CD4-positive, alpha-beta T cell treated with Interleukin-10 for 1 hour (primary cell): Measurements from ENCODE around the gene TRIM15.
"Not testable (repeated sequence)": the region's sequence is repeated elsewhere in the genome, so short reads cannot be mapped to it uniquely, and the experiment has no call there.

ENCODE experiments used
- DNase-seq: peaks from one replicate; pipeline ENCODE4 v3.0.0-alpha.2; 2020

The TRIM15 gene

DNA sequence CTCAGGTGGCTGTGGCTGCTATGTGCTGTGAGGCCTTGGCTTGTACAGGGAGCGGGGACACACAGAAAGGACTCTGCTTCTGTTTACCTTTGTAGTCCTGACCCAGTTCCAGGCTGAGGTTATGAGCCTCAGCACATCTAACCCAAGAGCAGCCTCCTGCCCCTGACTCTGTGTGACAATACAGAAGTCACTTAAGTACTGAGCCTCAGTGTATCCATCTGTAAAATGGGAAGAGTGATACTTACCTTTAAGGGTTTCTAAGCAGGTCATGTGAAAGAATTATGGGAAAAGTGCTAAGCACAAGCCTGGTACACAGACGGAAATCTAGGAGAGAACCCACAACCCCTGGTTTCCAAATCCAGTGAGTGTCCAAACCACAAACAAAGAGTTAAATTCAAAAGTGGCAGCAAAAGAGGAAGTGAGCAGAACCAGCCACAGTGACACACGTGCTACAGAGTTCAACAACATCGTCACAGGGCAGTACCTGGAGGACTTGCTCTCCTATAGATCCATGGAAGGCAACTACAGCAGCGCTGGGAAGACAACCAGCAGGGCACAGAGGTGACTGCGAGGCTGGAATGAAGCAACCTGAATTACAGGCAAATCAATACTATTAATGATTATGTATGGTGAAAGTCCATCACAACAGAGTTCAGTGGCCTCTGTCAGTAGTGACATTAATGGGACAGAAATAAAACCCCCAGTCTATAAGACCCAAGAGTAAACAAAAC is 37.4 kb downstream of the TRIM15 start:
- no peak for DNase-seq

DNA sequence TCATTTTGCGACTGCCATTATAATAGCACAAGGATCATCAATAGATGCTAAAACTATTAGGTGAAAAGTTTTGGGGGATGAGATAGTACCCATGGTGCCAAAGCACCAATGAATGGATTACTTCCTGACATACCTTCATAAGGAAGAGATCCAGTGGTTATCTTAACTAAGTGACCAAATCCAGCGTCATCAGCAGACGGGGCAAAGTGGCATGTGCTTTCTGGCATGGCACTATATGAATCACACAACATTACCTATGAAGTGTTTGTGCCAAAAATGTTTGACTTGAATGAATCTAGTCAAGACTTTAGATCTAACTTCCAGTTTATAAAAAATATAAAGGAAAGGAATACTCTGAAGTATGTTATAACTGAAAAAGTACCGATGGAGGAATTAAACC is 39.0 kb downstream of the TRIM15 start:
- no peak for DNase-seq

DNA sequence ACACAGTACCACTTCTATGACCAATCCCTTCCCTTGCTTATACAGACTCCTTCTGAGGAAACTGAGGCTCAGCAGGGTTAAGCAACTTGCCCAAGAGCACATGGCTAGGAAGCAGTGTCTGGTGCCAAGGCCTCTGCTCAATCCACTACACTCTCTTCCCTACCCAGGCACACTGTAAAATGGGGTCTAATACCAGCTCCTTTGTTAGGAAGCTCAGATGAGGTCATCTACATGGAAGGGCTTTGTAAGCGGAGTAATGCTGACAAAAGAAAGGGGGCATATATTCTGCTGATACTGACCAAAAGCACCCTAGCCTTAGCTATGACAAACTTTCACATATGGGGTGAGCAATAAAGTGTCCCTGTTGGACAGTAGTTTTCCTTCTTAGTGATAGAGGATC is 40.8 kb downstream of the TRIM15 start:
- DNase-seq = no peak

DNA sequence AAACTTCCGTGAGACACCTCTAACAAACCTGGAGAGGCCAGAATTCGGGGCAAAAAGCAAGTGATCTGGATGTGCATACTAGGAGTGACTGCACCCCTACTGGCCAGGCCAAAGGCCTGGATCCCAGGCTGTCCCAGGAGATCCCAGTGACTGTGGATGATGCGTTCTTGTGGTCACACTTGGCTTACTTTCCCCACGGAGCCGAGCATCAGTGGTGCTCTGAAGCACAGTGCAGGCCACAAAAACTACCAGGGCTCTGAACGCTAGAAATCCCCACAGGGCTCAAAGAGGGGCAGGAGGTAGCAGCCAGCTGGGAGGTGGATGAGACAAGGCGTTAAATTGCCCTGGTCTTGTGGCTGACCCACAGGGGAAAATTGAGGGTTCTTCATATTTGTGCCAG is 42.8 kb downstream of the TRIM15 start:
- no peak for DNase-seq

DNA sequence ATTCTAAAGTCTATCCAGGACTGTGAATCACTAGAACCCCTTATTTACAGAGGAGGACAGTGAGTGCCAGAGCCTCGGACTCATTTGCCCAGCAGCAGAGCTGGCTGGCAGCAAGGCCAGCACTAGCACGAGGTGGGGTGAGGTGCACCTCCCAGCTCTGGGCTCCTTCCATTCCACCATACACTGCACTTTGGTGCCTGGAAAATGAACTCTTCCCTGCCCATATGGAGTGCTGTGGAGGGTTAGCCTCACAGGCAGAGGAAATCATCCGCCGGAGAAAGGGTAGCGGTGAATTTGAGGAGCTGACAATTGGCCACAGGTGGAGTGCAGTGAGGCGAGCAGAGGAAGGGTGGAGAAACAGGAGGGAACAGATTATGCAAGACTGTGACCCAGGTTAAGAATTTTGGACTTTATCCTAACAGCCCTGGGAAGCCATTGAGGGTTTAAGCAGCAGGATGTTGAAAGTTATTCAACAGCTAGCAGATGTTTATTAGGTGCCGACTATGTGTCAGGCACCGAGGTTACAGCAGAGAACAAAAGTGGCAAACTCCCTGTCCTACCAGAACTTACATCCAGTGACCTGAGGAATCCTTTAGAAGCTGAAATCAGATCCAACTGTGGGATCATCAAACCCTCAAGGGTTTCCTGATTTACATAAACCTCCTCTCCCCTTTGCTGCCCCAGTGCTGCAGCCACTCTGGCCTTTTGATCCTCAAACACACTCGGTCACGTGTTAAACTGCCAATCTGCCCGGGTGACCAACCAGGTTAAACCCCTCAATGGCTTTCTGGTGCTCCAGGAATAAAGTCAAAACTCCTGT is 43.7 kb downstream of the TRIM15 start:
- DNase-seq = no peak

DNA sequence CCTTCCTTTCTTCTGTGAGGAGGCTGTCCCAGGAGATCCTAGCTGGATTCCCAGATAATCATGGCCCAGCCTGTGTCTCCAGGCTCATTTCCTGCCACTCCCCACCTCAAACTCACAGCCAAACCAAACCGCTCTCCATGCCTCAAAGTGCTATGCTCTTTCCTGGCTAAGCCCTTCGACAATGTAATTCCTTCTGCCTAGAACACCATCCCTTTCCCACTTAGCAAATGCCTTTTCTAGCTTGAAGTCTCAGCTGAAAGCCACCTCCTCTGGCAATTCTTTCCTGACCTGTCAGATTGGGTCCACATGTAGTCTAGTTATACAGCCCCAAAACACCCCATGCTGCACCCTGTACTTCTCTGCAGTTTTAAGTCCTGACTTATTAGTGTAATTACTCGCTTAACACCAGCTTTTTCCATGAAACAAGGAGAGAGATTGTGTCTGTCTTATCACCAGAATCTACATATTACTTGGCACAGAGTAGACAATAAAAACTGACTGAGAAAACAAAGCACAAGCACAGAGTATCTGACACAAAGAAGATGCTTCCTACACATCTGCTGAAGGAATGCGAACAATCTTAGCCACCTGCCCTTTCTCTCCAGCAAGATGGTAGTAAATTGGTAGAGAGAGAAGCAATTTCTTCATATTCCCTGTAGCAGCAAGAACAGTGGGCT is 44.4 kb downstream of the TRIM15 start:
- no peak for DNase-seq

DNA sequence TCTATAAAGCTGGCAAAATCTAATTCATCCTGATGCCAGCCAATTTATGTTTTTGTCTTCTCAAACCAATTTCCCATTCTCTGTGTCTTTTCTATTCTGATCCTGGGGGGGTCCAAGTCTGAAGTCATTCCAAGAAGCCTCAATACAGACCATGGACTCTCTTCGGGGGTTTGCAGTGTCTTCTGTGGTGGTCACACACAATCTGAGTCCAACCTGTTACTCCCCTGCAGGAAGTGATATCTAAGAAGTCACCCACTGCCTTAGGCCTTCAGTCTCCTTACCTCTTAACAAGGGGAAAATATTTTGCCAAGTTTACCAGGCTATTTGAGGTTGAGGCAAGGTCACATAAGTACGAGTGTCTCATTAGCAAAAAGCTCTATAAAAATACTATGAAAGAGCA is 48.0 kb downstream of the TRIM15 start:
- no peak for DNase-seq

DNA sequence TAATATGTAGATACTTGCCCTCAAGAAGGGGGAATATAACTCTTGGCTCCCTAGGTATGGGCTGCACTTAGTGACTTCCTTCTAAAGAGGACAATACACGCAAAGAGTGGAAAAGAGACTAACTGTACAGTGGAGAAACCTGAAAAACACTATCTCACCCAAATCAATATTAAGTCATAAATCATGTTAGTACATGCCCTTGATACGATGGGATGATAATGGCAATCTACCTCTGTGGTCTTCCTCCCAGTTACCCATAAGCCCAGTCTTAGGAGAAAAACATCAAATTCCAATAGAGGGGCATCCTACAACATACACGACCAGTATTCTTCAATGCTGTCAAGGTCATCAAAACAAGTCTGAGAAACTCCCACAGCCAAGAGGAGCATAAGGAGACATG is 48.6 kb downstream of the TRIM15 start:
- no peak for DNase-seq

DNA sequence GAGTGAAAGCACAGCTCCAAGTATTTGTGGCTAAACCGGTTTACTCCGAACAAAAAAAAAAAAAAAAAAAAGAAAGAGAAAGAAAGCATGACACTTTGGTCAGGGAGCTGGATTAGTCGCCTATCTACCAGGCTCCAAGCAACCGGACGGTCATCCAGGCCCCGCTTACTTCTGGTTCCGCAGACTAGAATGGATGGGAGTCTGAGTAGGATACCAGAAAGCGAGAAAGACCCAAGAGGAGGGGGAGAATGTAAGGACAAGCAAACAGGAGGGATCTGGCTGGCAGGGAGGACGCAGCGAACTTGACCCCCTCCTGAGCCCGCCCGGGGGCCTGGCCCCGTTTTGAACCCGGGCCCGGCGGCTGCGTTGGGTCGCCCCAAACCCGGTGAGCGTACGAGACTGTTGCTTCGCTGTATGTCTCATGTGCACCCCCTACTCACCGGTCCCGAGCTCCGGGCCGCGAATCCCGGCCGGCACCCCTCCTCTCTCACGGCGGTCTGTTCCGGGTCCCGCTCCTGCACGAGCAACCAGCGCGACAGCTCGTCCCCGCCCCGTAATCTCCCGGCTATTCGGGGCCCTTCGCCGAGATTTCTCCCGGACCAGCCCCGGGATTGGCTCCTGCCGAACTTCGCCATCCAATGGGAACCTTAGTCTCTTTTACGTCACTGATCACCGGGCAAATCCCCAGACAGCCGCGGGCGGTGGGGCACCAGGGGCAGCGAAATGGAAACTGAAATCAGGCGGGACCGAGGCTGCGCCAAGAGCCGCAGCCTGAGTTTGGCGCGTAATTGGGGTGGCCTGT is 49.7 kb downstream of the TRIM15 start, which contains the start of gene TRIM26:
Gene TRIM26 (minus strand): TSS at position 542 of the 802 bp plus-strand sequence. CDS start 14,303 bp downstream, outside the sequence.
- peak; percentile 98 for DNase-seq

DNA sequence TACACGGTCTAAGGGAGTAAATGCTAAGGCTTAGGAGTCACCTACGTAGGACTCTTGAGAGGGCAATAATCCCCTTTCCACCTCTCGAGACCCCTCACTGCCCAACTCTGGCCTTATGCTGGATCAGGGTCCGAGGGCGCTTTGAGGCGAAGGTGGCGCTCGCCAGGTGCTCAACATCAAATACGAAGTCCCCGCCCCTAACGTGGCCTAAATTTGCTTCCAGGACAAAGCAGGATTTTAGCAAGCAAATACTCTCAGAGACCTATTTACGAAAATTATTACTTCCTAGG is 50.3 kb downstream of the TRIM15 start:
- DNase-seq = no peak

DNA sequence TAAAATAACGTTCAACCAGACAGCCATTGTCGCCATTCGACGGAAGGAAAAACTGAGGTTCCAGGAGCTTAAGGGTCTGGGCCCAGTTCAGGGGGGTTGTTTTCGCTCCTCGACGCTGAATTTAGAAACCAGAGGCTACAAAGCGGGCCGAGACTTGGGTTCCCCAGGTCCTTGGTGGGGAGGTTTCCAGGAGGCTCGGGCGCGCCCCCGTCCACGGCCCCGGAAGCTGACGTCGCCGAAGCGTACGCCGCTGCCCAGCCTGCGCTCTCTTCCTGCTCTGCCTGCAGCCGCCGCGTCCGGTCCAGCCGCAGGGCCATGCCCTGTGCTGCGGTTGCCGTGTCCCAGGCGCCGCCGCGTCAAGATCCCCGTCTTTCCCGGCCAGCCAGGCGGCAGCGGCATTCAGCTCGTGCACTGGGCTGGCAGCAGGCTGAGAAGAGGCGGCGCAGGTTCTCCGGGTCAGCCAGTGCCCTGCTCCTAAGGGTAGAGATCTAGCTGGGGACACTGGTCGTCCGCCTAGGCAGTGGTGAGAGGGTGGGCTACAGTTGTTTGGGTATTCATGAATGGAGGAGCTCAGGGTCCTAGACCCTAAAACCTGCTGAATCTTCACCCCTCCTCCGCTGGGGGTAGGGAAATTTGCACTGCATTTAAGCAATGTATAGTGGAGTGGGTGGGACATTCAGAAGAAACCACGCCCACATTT is 50.8 kb downstream of the TRIM15 start:
- DNase-seq = peak; percentile 79

DNA sequence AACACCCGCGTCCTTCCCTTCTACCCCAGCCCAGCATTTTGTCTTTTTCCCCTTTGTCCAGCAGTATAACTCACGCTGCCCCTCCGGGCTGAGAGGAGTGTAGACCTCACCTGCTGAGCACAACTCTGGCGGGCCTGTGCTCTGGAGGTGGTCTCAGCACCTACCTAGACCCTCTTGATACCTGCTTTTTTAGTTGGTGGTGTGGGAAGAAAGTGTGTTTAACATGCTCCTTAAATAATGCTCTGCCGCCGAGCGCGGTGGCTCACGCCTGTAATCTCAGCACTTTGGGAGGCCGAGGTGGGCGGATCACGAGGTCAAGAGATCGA is 51.3 kb downstream of the TRIM15 start:
- no peak for DNase-seq

DNA sequence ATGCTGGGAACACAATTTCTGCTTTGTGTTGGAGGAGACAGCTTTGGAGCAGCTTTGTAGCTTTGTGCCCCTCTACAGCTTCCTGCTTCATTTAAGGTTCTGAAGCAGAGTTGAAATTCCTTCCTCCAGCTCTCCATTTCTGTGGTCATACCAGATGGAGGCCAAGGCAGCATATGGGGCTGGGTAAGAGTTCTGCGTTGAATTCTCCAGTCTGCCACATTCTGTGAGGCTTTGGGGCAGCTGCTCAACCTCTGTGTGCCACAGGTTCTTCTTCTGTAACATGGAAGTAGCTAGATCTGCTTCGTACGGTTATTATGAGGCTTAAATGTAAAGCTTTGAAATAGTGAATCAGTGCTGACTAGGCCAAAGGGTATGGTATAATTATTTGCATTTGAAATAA is 52.8 kb downstream of the TRIM15 start:
- DNase-seq = no peak

DNA sequence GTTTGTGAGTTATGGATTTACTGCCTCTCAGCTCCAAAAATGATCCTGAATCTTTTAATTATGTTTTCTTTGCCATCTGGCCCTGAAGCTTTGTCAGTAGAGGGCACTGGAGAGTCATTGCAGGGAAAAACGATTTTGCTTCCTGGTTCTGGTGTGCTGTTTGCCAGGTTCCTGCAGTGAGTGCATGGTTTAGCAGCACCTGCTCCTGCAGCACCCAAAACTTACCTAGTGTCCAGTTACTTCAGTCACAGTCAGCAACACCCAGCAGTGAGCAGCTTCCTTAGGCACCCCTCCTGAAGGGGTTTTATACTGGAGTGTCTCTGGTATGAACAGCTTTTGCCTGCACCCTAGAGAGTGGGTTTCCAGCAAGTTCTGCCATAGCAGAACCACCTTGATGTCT is 55.9 kb downstream of the TRIM15 start:
- DNase-seq = peak; percentile 74

DNA sequence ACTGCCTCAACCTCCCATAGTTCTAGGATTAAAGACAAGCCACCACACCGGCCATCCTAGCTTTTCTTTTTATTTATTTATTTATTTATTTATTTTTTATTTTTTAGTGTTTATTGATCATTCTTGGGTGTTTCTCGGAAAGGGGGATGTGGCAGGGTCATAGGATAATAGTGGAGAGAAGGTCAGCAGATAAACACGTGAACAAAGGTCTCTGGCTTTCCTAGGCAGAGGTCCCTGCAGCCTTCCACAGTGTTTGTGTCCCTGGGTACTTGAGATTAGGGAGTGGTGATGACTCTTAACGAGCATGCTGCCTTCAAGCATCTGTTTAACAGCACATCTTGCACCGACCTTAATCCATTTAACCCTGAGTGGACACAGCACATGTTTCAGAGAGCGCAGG is 58.0 kb downstream of the TRIM15 start:
- not testable (repeated sequence) for DNase-seq

DNA sequence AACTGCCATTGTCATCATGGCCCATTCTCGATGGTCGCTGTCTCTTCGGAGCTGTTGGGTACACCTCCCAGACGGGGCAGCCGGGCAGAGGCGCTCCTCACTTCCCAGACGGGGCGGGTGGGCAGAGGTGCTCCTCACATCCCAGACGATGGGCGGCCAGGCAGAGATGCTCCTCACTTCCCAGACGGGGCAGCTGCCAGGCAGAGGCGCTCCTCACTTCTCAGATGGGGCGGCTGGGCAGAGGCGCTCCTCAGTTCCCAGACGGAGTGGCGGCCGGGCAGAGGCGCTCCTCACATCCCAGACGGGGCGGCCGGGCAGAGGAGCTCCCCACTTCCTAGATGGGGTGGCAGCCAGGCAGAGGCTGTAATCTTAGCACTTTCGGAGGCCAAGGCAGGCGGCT is 58.6 kb downstream of the TRIM15 start:
- DNase-seq = not testable (repeated sequence)
